Mucosa of rectum (tissue), 2 donors: ENCODE results near the gene SAMD3.
"Not testable (repeated sequence)": the region's sequence is repeated elsewhere in the genome, so short reads cannot be mapped to it uniquely, and the experiment has no call there.

Experiments
- H3K27ac ChIP-seq, 2 donors: one replicate each; pipeline ENCODE4 v1.7.0; 2013; ENCODE audit warnings: inconsistent platforms in 2 of 2, low read depth in 2 of 2, low read length in 2 of 2
- H3K27me3 ChIP-seq, 2 donors: one replicate each; pipeline ENCODE4 v1.7.0; 2013; ENCODE audit warnings: low read length in 2 of 2; ENCODE audit not compliant: control insufficient read depth in 2 of 2, insufficient read depth in 2 of 2
- H3K36me3 ChIP-seq, 2 donors: one replicate each; pipeline ENCODE4 v1.7.0; 2013; ENCODE audit warnings: low read length in 2 of 2; ENCODE audit not compliant: control insufficient read depth in 2 of 2, insufficient read depth in 2 of 2
- H3K4me1 ChIP-seq, 2 donors: one replicate each; pipeline ENCODE4 v1.7.0; 2013; ENCODE audit warnings: low read length in 2 of 2, mild to moderate bottlenecking in 1 of 2; ENCODE audit not compliant: control insufficient read depth in 2 of 2, insufficient read depth in 2 of 2
- H3K4me3 ChIP-seq, 2 donors: one replicate each; pipeline ENCODE4 v1.7.0; 2013; ENCODE audit warnings: low read length in 2 of 2
- H3K9ac ChIP-seq, 2 donors: one replicate each; pipeline ENCODE4 v1.7.0; 2013; ENCODE audit warnings: low read length in 2 of 2, low read depth in 1 of 2, mild to moderate bottlenecking in 1 of 2
- H3K9me3 ChIP-seq, 2 donors: one replicate each; pipeline ENCODE4 v1.7.0; 2013; ENCODE audit warnings: low read length in 2 of 2; ENCODE audit not compliant: control insufficient read depth in 2 of 2
- donor health status: healthy.
- donor health status: Normal muscosa, but diverticular disease.

Gene SAMD3

DNA sequence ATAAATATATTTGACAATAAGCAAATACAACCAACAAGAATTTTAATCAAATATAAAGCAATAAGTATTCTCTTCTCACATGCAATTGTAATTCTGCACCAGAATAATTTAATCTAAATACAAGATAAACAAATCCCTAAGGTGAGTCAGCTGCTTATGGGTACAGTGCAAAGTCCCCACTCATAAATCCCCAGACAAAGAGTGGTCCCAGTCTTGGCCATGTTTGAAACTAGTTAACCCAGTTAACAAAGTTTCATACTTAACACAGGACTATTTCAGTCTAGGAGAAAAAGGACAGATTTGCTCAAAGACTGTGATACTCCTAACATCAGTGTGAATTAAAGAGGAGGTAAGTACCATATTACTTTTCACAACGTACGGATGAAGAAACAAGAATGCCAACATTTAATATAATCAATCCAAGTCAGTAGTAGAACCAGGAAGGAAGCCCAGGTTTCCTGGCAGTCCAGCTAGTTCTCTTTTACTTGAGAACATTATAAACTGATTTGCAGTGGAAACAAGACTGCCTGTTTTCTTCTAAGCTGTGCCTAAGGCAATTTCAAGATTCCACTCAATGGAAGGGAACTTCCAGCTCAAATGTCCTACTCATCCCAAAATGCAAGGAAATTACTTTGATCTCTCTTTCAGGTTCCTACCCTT is 10.4 kb downstream of the SAMD3 start:
- no peak overlapping the region for H3K27ac ChIP-seq
- H3K4me3 ChIP-seq = no peak overlapping the region
- H3K36me3 ChIP-seq = no peaks in the 10 kb centered on the region
- H3K9me3 ChIP-seq = no peaks in the 10 kb centered on the region
- peaks cover 0 to 2% of the 10 kb centered on the region in 2 donors for H3K4me1 ChIP-seq
- H3K27me3 ChIP-seq = no peaks in the 10 kb centered on the region
- H3K9ac ChIP-seq = no peak overlapping the region

DNA sequence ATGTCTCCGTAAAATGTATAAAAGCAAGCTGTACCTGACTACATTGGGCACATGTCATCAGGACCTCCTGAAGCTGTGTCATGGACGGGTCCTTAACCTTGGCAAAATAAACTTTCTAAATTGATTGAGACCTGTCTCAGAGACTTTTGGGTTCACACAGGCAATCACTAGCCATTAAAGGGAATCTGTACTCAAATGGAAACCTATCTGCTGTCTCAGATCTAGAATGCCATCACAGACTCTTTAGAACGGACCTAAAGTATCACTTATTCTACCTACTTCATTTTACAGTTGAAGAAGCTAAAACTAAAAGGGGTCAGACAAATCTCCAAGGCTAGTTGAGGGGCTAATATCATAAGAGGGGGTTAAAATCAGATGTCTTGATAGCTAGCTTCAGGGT is 11.1 kb downstream of the SAMD3 start:
- Histone ChIP-seq H3K27me3 (no peaks in the 10 kb centered on the region), H3K4me3 (no peak overlapping the region), H3K9ac (no peak overlapping the region)

DNA sequence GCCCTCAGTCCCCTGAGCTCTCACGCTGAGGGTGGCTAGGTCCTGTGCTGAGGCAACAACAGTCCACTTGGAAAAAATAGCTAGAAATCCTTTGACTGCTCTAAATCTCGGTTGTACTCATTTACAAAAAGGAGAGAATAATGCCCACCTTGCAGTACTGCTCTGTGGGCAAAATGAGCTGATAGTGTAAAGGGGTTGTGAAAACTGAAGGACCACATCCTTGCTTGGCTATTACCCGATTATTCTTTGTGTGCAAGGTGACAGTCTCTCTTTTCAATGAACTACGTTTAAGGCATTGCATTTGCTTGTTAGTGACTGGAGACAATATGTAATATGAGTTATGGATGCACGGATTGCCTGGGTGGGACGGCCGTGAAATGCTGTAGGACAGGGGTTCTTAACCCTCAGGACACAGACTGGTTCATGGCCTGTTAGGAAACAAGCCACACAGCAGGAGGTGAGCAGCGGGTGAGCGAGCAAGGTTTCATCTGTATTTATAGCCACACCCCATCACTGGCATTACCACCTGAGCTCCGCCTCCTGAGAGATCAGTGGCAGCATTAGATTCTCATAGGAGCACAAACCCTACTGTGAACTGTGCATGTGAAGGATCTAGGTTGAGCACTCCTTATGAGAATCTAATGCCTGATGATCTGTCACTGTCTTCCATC is 14.6 kb downstream of the SAMD3 start:
- Histone ChIP-seq H3K36me3 (no peaks in the 10 kb centered on the region), H3K27ac (no peak overlapping the region), H3K9me3 (no peaks in the 10 kb centered on the region)

More for the DNA sequence above, 11.1 kb downstream of the SAMD3 start:
- no peak overlapping the region for H3K27ac ChIP-seq
- no peaks in the 10 kb centered on the region for H3K9me3 ChIP-seq
- peaks cover 0 to 2% of the 10 kb centered on the region in 2 donors for H3K4me1 ChIP-seq
- no peaks in the 10 kb centered on the region for H3K36me3 ChIP-seq

DNA sequence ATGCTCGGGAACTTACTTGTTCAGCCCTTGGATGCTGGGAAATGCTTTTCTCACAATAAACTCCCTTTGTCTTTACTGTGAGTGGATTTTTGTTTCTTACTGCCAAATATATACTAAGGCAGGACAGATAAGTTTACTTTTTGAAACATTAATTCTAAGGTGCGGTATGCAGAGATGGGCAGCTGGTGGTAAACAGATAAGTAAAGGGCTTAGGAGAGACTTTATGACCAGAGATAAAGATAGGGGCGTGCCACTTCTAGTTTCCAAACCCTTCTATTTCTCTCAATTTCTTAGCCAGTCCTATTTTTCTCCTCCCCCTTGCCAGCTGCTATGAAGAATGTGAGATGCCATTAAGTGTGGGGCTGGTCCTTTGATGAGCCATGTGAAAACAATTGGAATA is 16.3 kb downstream of the SAMD3 start:
- H3K9me3 ChIP-seq = no peaks in the 10 kb centered on the region
- no peaks in the 10 kb centered on the region for H3K36me3 ChIP-seq
- H3K4me1 ChIP-seq = no peaks in the 10 kb centered on the region
- no peaks in the 10 kb centered on the region for H3K27me3 ChIP-seq
- H3K27ac ChIP-seq = no peak overlapping the region
- H3K4me3 ChIP-seq = no peak overlapping the region
- no peak overlapping the region for H3K9ac ChIP-seq

More for the DNA sequence above, 14.6 kb downstream of the SAMD3 start:
- Histone ChIP-seq H3K4me1 (peaks cover 0 to 2% of the 10 kb centered on the region in 2 donors), H3K27me3 (no peaks in the 10 kb centered on the region), H3K4me3 (no peak overlapping the region), H3K9ac (no peak overlapping the region)

DNA sequence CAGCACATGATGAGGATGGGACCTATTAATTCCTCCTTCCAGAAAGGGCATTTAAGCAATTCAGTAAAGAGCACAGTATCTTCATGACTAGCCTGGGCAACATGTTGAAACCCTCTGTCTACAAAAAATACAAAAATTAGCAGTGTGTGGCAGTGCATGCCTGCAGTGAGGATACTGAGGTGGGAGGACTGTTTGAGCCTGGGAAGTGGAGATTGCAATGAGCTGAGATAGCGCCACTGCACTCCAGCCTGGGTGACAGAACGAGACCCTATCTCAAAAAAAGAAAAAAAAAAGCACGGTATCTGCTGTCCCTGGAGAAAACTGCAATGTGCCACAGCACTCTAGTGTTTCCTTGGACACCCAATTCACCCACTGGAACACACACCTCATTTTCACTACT is 18.4 kb downstream of the SAMD3 start:
- H3K4me3 ChIP-seq = no peak overlapping the region
- H3K9ac ChIP-seq = no peak overlapping the region
- H3K27ac ChIP-seq = no peak overlapping the region
- H3K9me3 ChIP-seq = no peaks in the 10 kb centered on the region
- no peaks in the 10 kb centered on the region for H3K27me3 ChIP-seq
- no peaks in the 10 kb centered on the region for H3K4me1 ChIP-seq
- H3K36me3 ChIP-seq = no peaks in the 10 kb centered on the region

DNA sequence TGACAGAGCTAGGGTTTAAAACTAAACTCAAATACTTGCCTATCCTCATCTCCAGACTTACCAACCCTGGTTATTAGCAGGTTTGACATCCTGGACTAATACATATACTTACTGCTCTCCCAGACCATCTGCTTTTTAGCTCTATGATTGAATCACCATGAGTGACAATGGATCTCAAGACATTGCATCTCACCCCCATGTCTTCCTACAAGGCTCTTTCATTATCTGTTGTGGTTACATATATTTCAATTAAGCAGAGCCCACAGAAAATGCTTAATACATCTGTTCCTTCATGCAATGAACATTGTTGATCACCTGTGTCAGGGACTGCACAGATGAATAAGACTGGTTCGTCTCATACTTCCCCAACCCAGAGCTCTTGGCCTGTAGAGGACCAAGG is 19.4 kb downstream of the SAMD3 start:
- Histone ChIP-seq H3K9me3 (no peaks in the 10 kb centered on the region), H3K27ac (no peak overlapping the region), H3K9ac (no peak overlapping the region), H3K4me3 (no peak overlapping the region), H3K36me3 (no peaks in the 10 kb centered on the region), H3K27me3 (no peaks in the 10 kb centered on the region), H3K4me1 (no peaks in the 10 kb centered on the region)

DNA sequence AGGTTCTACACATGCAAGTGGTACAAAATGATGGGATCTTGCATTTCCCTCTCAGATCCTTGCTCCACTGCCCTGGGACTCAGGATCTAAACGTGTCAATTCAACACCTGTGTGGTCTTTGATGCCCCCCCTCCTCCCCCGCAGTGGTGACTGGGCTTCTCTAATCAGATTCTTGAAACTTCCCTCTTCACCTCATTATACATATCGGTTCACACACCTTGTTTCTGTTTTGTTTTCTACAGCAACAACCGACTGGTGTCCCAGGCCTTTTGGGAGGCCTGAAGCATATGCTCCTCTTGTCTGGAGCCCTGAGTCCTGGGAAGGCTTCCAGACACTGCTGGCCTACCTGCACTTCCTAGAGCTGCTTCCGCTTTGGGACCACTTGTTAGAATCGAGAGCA is 20.0 kb downstream of the SAMD3 start:
- no peaks in the 10 kb centered on the region for H3K4me1 ChIP-seq
- no peak overlapping the region for H3K4me3 ChIP-seq
- no peak overlapping the region for H3K27ac ChIP-seq
- no peaks in the 10 kb centered on the region for H3K9me3 ChIP-seq
- no peaks in the 10 kb centered on the region for H3K36me3 ChIP-seq
- no peaks in the 10 kb centered on the region for H3K27me3 ChIP-seq
- H3K9ac ChIP-seq = no peak overlapping the region

DNA sequence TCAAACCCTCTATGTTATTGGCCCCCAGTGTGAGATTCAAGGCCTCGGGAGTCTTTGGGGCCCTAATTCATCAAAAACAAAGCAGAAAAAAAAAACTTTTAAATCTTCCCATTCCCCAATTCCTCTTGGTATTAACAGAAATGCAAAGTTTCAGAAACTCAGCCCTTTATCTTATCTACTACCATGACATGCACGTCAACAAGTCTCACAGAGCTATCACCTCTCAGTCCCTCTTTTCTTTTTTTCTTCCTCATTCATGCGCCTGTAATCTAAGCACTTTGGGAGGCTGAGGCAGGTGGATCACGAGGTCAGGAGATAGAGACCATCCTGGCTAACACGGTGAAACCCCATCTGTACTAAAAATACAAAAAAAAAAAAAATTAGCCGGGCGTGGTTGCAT is 22.7 kb downstream of the SAMD3 start:
- no peaks in the 10 kb centered on the region for H3K36me3 ChIP-seq
- H3K4me3 ChIP-seq = no peak overlapping the region
- H3K9ac ChIP-seq = no peak overlapping the region
- no peaks in the 10 kb centered on the region for H3K27me3 ChIP-seq
- no peak overlapping the region for H3K27ac ChIP-seq
- no peaks in the 10 kb centered on the region for H3K4me1 ChIP-seq
- no peaks in the 10 kb centered on the region for H3K9me3 ChIP-seq

DNA sequence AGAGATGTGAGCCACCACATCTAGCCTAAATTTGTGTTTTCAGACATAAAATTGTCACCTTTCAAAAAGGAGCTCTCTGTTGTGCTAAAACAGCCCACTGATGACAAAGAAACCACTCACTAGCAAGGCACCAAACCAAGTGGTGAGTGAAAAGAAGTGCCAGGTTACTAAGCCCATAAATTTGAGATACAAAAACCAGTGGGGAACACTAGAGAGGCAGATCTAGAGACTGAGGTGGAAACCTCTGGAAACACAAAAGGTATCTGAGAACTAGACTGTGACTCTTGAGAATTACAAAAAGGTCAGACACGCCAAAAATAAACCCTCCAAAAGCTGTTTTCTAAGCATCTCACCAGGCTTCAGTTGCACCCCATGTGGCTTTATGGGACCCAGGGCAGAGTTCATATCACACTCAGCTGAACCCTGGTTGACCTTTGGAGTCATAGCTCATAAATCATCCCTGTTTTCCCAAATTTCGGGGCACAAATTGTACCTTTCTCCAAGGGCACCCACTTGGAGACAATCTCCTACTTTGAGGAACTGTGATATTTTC is 24.2 kb downstream of the SAMD3 start:
- Histone ChIP-seq H3K27ac (no peak overlapping the region), H3K36me3 (no peaks in the 10 kb centered on the region), H3K9me3 (no peaks in the 10 kb centered on the region), H3K4me1 (no peaks in the 10 kb centered on the region), H3K4me3 (no peak overlapping the region), H3K9ac (no peak overlapping the region), H3K27me3 (no peaks in the 10 kb centered on the region)

DNA sequence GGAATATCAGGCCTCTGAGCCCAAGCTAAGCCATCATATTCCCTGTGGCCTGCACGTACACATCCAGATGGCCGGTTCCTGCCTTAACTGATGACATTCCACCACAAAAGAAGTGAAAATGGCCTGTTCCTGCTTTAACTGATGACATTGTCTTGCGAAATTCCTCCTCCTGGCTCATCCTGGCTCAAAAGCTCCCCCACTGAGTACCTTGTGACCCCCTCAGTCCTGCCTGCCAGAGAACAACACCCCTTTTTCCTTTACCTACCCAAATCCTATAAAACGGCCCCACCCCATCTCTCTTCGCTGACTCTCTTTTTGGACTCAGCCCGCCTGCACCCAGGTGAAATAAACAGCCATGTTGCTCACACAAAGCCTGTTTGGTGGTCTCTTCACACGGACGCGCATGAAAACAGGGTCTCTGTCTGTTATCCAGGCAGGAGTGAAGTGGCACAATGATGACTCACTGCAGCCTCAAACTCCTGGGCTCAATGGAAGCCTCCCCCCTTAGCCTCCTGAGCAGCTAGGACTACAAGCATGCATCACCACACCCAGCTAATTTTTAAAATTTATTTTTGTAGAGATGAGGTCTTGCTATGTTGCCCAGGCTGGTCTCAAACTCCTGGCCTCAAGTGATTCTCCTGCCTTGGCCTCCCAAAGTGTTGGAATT is 24.8 kb downstream of the SAMD3 start:
- not testable (repeated sequence) for H3K27me3 ChIP-seq, H3K27ac ChIP-seq, H3K4me3 ChIP-seq, H3K4me1 ChIP-seq, H3K9me3 ChIP-seq, H3K9ac ChIP-seq, H3K36me3 ChIP-seq
